ENCODE results near the gene LRFN2.

Gene LRFN2

GRCh38 chr6:40436685-40437604 is 150.2 kb downstream of the LRFN2 start:
- DNase-seq (ENCODE audit: low read depth): no peak

- no peak for DNase-seq (ENCODE audit: low read depth)
Measured at GRCh38 chr6:40432982-40433381, 154.2 kb downstream of the LRFN2 start.

GRCh38 chr6:40431706-40432105 is 155.5 kb downstream of the LRFN2 start:
- DNase-seq (ENCODE audit: low read depth): no peak

DNA sequence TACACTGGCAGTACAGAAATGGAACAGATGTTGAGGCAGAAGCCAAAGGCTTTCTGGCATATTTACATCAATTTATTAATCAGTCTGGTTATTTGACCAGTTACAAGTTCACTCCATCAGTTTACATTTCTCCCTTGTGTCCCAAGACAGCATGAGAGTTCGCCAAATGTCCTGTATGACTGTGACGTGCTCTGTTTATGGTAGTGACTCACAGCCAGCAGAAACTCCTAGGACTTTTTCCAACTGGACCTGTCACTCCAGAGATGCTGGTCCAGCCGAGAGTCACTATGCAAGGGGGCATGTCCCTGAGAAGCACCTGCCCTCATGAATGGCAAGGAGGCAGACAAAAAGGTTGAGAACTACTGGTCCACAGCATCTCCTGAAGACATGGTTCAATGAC is 160.0 kb downstream of the LRFN2 start:
- DNase-seq (ENCODE audit: low read depth): no peak

GRCh38 chr6:40426346-40427066 is 160.7 kb downstream of the LRFN2 start:
- DNase-seq (ENCODE audit: low read depth): no peak

DNA sequence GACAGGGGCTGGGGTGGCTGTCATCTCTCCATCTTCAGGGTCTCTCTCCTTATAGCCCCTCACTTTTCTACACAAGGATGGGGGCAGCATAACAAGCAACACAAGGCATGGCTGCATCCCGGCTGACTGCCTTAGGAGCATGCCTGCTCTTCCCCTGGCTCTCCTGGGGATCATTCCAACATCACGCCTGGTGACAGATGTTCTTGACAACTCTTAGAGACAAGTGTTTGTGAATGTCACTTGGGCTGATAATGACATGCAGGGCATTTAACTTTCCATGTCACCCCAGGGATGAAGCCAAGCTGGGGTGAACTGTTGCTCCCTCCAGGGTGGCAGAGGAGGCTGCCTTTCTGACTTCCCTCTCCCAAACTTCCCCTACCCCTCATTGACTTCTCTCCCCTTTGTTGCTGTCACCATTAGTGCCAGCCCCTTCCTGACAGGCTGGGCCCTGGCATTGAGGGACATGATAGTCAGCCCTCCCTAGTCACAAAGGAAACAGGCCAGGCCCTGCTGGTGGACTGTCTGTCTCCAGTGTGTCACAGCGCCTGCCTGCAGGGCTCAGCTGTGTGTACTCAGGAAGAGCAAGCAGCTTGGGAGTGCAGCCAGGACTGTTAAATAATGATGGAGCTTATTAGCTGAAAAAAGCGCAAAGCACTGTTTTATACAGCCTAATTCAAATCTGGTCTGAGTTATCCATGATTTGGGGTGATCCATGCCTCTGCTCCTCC is 161.8 kb downstream of the LRFN2 start:
- DNase-seq (ENCODE audit: low read depth): no peak

DNA sequence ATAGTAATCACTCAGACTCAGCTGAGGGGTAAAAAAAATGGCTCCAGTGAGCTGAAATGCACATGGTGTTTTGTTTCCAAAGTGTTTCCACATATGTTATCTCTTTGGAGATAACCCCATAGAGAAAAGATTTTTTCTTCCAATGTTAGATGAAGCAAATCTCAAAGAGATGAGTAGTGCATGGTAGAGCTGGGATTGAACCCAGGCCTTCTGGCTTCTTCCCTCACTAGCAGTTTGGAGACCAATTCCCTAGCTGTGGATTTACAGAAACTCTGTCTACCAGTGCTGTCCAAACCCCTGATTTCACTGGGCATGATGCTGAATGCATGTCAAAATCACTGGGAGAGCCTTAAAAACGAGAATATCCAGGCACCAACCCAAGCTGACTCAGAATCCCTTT is 165.1 kb downstream of the LRFN2 start:
- DNase-seq (ENCODE audit: low read depth): no peak

DNA sequence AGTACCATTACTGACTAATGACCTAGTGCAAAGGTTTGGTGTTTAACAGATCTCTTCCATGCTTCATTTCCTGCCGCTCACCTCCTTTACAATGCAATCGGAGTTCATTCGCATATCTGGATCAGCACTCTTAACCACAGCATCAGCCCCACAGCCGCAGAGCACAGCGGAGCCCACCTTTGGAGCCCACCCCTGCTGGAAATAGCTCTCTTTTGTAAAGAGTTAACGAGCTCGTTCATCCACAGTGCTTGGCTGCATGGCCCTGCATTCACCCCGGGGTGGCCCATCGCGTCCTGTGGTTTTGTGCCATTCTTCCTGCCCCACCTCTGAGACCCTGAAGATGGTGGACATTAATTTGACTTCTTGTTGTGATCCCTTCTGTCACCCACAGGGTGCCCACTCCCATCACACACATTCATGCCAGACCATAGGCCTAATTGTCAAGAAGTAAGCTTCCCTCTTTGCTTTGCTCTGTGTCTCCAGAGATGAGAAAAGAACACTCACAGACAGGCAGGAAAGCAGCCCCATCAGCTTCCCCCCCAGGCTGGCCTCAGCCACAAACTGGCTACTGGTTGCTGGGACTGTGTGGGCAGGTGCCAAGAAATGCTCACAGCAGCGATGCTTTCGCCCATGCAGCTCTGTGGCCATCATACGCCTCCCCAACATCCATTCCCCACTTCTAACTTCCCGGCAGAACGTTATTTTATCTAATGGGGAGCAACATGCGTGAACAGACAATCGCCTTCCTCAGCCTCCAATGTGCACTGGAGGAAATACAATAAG is 167.0 kb downstream of the LRFN2 start:
- DNase-seq (ENCODE audit: low read depth): no peak

DNA sequence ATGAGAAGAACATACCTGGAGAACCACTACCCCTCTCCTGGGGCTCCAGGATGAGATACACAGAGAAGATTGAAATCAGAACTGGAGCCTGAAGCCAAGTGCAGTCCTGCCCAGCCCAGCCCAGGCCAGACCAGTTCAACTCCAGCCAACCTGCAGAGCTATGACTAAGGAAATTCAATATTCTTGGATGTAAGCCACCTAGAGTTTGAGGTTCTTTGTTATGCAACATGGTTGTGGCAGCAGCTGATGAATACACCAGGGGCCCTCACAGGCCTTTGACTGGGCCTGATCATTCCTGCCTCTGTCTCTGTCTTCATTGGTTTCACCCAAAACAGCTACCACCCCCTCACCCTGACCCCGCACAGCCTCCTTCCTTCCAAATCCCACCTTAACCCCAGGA is 167.8 kb downstream of the LRFN2 start:
- no peak for DNase-seq (ENCODE audit: low read depth)

DNA sequence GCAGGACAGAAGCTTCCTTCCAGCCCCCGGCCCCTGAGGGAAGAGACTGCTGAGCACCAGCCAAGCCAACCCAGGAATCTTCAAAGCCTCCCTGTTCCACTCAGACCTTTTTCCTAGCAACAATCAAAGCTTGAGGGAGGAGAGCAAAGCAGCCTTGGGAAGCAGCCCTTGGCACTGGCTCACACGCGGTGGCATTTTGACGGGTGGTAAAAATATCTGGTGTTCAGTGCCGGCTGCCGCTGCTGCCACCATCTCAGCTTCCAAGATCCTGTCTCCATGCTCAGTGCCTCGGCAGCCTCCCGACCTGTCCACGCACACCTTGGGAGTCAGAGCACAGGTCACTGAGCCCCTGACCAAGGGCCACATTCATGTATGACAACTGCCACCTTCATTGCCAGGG is 170.1 kb downstream of the LRFN2 start:
- DNase-seq (ENCODE audit: low read depth): no peak

DNA sequence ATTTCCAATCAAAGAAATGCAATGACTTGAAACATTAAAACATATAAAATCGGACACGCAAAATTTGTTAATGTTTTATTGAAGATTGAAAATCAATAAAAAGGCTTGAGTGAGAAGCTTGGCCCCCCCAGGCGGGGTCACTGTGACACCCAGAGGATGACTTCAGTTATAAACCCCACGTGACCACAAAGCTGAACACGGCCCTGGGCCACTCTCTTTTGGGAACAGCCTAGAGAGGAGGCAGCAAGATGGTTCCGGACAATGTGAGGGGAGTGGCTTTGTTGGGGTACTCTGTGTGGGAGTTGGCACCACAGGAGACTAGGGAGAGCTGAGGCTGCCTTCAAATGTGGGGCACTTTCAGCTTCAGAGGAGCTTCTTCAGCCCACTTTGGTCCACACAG is 172.5 kb downstream of the LRFN2 start:
- DNase-seq (ENCODE audit: low read depth): no peak

- DNase-seq (ENCODE audit: low read depth): no peak
Measured at GRCh38 chr6:40413239-40413638, 173.9 kb downstream of the LRFN2 start.

DNA sequence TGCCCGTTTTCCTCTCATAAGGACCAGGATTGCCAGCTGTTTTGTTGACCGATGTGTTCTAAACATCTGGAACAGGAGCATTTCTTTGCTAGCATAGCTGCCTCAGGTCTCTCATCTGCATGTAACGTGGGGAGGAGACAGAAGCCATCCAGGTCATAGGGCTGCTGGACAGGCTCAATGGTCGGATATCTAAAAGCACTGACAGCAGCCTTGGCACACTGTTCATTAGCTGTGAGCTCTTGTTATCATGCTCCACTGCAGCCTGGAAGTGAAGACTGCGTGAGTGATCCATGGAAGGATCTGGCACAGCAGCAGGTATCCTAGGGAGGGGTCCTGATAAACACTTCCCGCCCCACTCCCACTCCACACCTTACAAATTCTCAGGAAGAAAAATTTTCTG is 175.3 kb downstream of the LRFN2 start:
- no peak for DNase-seq (ENCODE audit: low read depth)

DNA sequence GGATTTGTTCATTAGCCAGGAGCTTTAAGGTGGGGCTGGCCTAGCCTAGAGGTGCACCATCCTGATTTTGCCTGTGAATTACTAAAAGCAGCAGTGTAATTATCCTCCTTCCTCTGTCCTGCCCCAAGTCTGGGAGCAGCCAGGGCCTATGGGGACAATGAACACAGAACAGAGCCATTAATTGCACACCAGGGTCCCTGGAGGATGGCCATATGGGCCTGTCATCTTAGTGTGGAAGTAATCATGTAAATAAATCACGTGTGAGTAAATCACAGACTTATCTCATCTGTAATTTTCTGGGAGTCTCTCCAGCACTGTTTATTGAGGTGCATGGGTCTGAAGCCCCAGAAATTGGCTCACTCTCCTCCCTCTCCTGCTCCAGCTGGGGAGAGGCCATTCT is 176.3 kb downstream of the LRFN2 start:
- DNase-seq (ENCODE audit: low read depth): no peak

GRCh38 chr6:40409716-40410397 is 177.3 kb downstream of the LRFN2 start:
- no peak for DNase-seq (ENCODE audit: low read depth)

- DNase-seq (ENCODE audit: low read depth): no peak
Measured at GRCh38 chr6:40408786-40409542, 178.2 kb downstream of the LRFN2 start.

DNA sequence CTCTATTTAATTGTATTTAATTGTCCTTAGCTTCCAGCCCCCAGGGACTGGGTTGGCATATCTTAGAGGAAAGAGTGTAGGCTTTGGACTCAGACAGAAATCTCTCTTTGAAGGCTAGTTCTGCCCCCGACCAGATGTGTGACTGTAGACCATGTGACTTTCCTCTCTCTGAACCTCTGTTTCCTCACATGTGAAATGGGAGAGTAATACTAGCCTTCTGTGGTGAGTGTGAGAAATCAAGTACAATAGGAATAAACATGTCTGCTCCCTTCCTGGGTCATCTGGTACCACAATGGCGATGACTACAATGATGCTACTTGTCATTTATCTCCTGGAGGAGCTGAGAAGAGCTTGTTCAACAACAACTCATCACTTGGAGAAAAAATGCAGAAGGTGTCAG is 179.9 kb downstream of the LRFN2 start:
- no peak for DNase-seq (ENCODE audit: low read depth)

GRCh38 chr6:40406175-40406574 is 181.0 kb downstream of the LRFN2 start:
- no peak for DNase-seq (ENCODE audit: low read depth)

- no peak for DNase-seq (ENCODE audit: low read depth)
Measured at GRCh38 chr6:40400738-40401137, 186.4 kb downstream of the LRFN2 start.

- DNase-seq (ENCODE audit: low read depth): no peak
Measured at GRCh38 chr6:40399888-40400457, 187.2 kb downstream of the LRFN2 start.
